ENCODE results near the gene PKIB. TPM values are rescaled to one million over a fixed set of nuclear protein-coding genes. Genes with fewer than 3 reads are reported as not detected.

PKIB gene
- total RNA-seq, 4 donors from 2014 or later, result 0.43 to 5.2 (median 0.59) TPM; not detected in 1

- no peak for TF ChIP-seq POLR2A (IDR thresholded peaks at IDR 0.05)
- Histone ChIP-seq H3K27me3 (no peaks in the 10 kb centered on the region), H3K27ac (no peak overlapping the region), H3K4me3 (no peak overlapping the region), H3K36me3 (no peaks in the 10 kb centered on the region), H3K9me3 (no peaks in the 10 kb centered on the region), H3K4me1 (no peaks in the 10 kb centered on the region)
- intact Hi-C loops (cut with DNase I; ENCODE audit: low total_unique reads), result no loop called here
- DNase-seq, result no peak
Observed at GRCh38 chr6:122568350-122568749, 41.9 kb upstream of the PKIB start.

DNA sequence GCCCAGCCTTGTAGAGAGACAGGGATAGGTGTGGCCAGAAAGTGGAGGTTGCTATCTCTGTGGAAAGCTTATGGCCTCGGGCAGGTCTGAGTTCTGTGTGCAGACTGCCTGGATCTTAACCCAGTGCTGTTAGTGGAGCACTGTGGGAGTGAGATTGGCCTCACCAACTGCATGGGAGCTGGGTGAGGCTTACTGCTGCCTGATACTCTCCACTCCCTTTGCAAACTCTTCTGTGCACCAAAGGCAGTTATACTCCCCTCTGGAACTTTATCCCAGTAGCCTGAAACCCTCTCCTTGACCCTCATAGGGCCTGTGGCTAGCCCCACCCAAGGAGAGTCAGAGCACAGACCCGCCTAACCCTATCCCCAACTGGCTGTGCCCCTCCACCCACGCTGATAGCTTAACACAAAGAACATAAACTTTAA is 41.4 kb upstream of the PKIB start:
- no peak overlapping the region for H3K27ac ChIP-seq
- no peaks in the 10 kb centered on the region for H3K9me3 ChIP-seq
- no peak overlapping the region for H3K4me3 ChIP-seq
- no peaks in the 10 kb centered on the region for H3K36me3 ChIP-seq
- intact Hi-C loops (cut with DNase I; ENCODE audit: low total_unique reads), result no loop called here
- DNase-seq, result no peak
- H3K27me3 ChIP-seq, result no peaks in the 10 kb centered on the region
- TF ChIP-seq, protein P1, sequence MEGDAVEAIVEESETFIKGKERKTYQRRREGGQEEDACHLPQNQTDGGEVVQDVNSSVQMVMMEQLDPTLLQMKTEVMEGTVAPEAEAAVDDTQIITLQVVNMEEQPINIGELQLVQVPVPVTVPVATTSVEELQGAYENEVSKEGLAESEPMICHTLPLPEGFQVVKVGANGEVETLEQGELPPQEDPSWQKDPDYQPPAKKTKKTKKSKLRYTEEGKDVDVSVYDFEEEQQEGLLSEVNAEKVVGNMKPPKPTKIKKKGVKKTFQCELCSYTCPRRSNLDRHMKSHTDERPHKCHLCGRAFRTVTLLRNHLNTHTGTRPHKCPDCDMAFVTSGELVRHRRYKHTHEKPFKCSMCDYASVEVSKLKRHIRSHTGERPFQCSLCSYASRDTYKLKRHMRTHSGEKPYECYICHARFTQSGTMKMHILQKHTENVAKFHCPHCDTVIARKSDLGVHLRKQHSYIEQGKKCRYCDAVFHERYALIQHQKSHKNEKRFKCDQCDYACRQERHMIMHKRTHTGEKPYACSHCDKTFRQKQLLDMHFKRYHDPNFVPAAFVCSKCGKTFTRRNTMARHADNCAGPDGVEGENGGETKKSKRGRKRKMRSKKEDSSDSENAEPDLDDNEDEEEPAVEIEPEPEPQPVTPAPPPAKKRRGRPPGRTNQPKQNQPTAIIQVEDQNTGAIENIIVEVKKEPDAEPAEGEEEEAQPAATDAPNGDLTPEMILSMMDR (IDR thresholded peaks at IDR 0.05), result no peak
- TF ChIP-seq POLR2A (IDR thresholded peaks at IDR 0.05), result no peak
- H3K4me1 ChIP-seq, result no peaks in the 10 kb centered on the region

GRCh38 chr6:122569230-122569771 is 40.9 kb upstream of the PKIB start:
- Histone ChIP-seq H3K36me3 (no peaks in the 10 kb centered on the region), H3K4me1 (no peaks in the 10 kb centered on the region), H3K27ac (no peak overlapping the region), H3K4me3 (no peak overlapping the region), H3K27me3 (no peaks in the 10 kb centered on the region), H3K9me3 (no peaks in the 10 kb centered on the region)
- no peak for TF ChIP-seq POLR2A (IDR thresholded peaks at IDR 0.05)
- TF ChIP-seq, protein P1 (IDR thresholded peaks at IDR 0.05), result no peak
- intact Hi-C loops (cut with DNase I; ENCODE audit: low total_unique reads), result no loop called here
- no peak for DNase-seq

DNA sequence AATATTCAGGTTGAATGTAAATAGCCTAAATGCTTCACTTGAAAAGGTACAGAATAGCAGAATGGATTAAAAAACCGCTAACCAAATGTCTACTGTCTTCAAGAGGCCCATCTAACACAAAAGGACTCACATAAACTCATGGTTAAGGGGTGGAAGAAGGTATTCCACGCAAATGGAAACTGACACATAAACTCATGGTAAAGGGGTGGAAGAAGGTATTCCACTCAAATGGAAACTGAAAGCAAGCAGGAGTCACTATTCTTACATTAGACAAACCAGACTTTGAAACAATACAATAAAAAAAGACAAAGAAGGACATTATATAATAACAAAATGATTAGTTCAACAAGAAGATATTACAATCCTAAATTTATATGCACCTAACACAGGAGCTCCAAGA is 38.3 kb upstream of the PKIB start:
- Histone ChIP-seq H3K36me3 (no peaks in the 10 kb centered on the region), H3K4me1 (no peaks in the 10 kb centered on the region), H3K4me3 (no peak overlapping the region), H3K9me3 (no peaks in the 10 kb centered on the region), H3K27ac (no peak overlapping the region), H3K27me3 (no peaks in the 10 kb centered on the region)
- intact Hi-C loops (cut with DNase I; ENCODE audit: low total_unique reads), result no loop called here
- TF ChIP-seq POLR2A (IDR thresholded peaks at IDR 0.05), result no peak
- TF ChIP-seq, protein P1 (IDR thresholded peaks at IDR 0.05), result no peak
- DNase-seq, result no peak

GRCh38 chr6:122576888-122577287 is 33.3 kb upstream of the PKIB start:
- intact Hi-C loops (cut with DNase I; ENCODE audit: low total_unique reads), result no loop called here
- no peaks in the 10 kb centered on the region for H3K4me1 ChIP-seq
- H3K9me3 ChIP-seq, result no peaks in the 10 kb centered on the region
- TF ChIP-seq, protein P1 (IDR thresholded peaks at IDR 0.05), result no peak
- TF ChIP-seq POLR2A (IDR thresholded peaks at IDR 0.05), result no peak
- no peaks in the 10 kb centered on the region for H3K27me3 ChIP-seq
- no peak overlapping the region for H3K4me3 ChIP-seq
- H3K27ac ChIP-seq, result no peak overlapping the region
- DNase-seq, result no peak
- H3K36me3 ChIP-seq, result no peaks in the 10 kb centered on the region

- H3K4me3 ChIP-seq, result no peak overlapping the region
- no peaks in the 10 kb centered on the region for H3K9me3 ChIP-seq
- no peaks in the 10 kb centered on the region for H3K36me3 ChIP-seq
- no peak for TF ChIP-seq POLR2A (IDR thresholded peaks at IDR 0.05)
- TF ChIP-seq, protein P1 (IDR thresholded peaks at IDR 0.05), result no peak
- H3K27me3 ChIP-seq, result no peaks in the 10 kb centered on the region
- H3K27ac ChIP-seq, result no peak overlapping the region
- DNase-seq, result no peak
- intact Hi-C loops (cut with DNase I; ENCODE audit: low total_unique reads), result no loop called here
- no peaks in the 10 kb centered on the region for H3K4me1 ChIP-seq
Observed at GRCh38 chr6:122578961-122579360, 31.2 kb upstream of the PKIB start.

All from uterus (tissue), 4 donors.